ENCODE data around the gene ANXA2. TPM values are rescaled to one million over a fixed set of nuclear protein-coding genes. Genes with fewer than 3 reads are reported as not detected.

The ANXA2 gene
- total RNA-seq, 1 donor from 2014 or later = 730 TPM

DNA sequence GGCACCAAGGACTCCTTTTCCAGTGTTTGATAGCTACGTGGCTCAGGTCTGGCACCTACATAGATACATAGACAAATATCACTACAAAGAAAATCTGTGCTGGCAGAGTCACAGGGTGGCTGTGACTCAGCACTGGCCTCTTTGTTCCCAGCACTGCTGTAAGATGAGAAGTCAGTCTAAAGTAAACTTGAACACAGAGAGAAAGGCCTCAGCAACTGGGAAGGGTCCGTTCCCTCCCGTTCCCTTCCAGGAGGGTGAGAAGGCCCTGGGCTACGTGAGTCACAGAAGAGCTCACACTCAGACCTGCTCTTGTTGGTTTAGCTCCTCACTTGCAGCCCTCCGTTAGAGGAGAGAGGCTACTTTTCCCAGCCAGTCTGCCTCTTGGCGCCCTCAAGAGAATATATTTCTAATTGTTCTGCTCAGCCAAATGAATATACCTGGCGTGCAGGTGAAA is 23.1 kb downstream of the ANXA2 start:
- peak overlapping the region; percentile 90 to 96 for H3K27ac ChIP-seq
- intact Hi-C loops (cut with DNase I) = loop anchor here (1.0 to 2.0 kb wide), 2 partner anchors 14 to 23 kb away; partner anchors contain the start of gene ANXA2
- peak overlapping the region in 1 of 2 donors; percentile 40 for H3K4me3 ChIP-seq
- peak; percentile 57 to 93 for DNase-seq (ENCODE audit: low spot score in 2 of 2)
- H3K36me3 ChIP-seq = peaks cover 24 to 39% of the 10 kb centered on the region in 2 donors
- TF ChIP-seq, protein P1, sequence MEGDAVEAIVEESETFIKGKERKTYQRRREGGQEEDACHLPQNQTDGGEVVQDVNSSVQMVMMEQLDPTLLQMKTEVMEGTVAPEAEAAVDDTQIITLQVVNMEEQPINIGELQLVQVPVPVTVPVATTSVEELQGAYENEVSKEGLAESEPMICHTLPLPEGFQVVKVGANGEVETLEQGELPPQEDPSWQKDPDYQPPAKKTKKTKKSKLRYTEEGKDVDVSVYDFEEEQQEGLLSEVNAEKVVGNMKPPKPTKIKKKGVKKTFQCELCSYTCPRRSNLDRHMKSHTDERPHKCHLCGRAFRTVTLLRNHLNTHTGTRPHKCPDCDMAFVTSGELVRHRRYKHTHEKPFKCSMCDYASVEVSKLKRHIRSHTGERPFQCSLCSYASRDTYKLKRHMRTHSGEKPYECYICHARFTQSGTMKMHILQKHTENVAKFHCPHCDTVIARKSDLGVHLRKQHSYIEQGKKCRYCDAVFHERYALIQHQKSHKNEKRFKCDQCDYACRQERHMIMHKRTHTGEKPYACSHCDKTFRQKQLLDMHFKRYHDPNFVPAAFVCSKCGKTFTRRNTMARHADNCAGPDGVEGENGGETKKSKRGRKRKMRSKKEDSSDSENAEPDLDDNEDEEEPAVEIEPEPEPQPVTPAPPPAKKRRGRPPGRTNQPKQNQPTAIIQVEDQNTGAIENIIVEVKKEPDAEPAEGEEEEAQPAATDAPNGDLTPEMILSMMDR (IDR thresholded peaks at IDR 0.05) = no peak
- no peaks in the 10 kb centered on the region for H3K27me3 ChIP-seq
- H3K9me3 ChIP-seq = no peaks in the 10 kb centered on the region
- peaks cover 46 to 85% of the 10 kb centered on the region in 2 donors for H3K4me1 ChIP-seq

DNA sequence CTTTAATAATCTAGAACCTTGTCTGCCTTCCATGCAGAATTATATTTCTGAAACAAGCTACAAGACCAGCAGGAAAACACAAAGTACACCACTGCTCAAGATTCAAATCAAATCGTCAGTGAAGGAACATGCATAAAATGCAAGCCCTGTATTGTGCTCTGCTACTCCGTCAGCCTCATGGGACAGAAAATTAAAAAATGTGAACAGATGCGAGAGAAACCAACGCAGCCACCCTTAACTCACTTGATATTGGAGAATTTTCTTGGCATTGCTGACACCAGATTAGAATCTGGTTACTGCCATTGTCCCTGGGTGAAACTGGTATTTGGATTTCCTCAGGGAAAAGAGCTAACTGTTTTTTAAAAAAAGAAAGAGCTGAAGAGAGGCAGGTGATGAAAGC is 23.6 kb downstream of the ANXA2 start:
- Histone ChIP-seq H3K27me3 (no peaks in the 10 kb centered on the region), H3K9me3 (no peaks in the 10 kb centered on the region), H3K4me1 (peaks cover 49 to 86% of the 10 kb centered on the region in 2 donors), H3K4me3 (no peak overlapping the region), H3K27ac (peak overlapping the region; percentile 90 to 96), H3K36me3 (peaks cover 24 to 38% of the 10 kb centered on the region in 2 donors)
- DNase-seq (ENCODE audit: low spot score in 2 of 2) = no peak
- intact Hi-C loops (cut with DNase I) = loop anchor here (1.0 to 2.0 kb wide), 2 partner anchors 13 to 23 kb away; partner anchors contain the start of gene ANXA2
- TF ChIP-seq, protein P1 (IDR thresholded peaks at IDR 0.05) = no peak

- H3K4me3 ChIP-seq = no peak overlapping the region
These were observed 24.0 kb downstream of the ANXA2 start for GRCh38 chr15:60373745-60374144.

DNA sequence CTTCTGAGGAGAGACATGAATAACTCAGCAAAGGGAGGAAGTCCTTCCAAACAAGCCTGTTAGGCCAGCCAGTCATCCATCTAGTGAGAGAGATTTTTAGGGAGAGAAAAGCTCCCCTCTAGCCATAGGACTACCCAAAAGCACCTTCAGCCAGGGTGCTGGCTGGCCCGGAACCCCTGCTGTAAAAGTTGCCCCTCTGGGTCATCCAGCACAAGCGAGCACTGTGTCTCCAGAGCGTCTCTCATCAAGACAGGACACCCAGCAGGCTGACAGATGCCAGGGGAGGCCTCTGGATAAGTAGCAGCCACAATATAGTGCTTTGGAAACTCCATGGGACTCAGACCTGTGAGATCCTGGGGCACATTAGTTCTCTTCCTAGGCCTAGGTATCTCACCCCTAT is 24.5 kb downstream of the ANXA2 start:
- DNase-seq (ENCODE audit: low spot score in 2 of 2) = no peak
- Histone ChIP-seq H3K4me1 (peaks cover 53 to 86% of the 10 kb centered on the region in 2 donors), H3K9me3 (no peaks in the 10 kb centered on the region), H3K27me3 (no peaks in the 10 kb centered on the region), H3K4me3 (no peak overlapping the region), H3K27ac (peak overlapping the region; percentile 90 to 96), H3K36me3 (peaks cover 17 to 33% of the 10 kb centered on the region in 2 donors)
- intact Hi-C loops (cut with DNase I) = no loop called here
- TF ChIP-seq, protein P1 (IDR thresholded peaks at IDR 0.05) = no peak

More at GRCh38 chr15:60373745-60374144, 24.0 kb downstream of the ANXA2 start:
- H3K9me3 ChIP-seq = no peaks in the 10 kb centered on the region
- peak overlapping the region; percentile 90 to 96 for H3K27ac ChIP-seq
- peaks cover 20 to 35% of the 10 kb centered on the region in 2 donors for H3K36me3 ChIP-seq
- H3K4me1 ChIP-seq = peaks cover 53 to 87% of the 10 kb centered on the region in 2 donors
- TF ChIP-seq, protein P1 (IDR thresholded peaks at IDR 0.05) = no peak
- intact Hi-C loops (cut with DNase I) = loop anchor here (1.0 to 2.0 kb wide), 2 partner anchors 13 to 24 kb away; partner anchors contain the start of gene ANXA2
- no peak for DNase-seq (ENCODE audit: low spot score in 2 of 2)
- H3K27me3 ChIP-seq = no peaks in the 10 kb centered on the region

DNA sequence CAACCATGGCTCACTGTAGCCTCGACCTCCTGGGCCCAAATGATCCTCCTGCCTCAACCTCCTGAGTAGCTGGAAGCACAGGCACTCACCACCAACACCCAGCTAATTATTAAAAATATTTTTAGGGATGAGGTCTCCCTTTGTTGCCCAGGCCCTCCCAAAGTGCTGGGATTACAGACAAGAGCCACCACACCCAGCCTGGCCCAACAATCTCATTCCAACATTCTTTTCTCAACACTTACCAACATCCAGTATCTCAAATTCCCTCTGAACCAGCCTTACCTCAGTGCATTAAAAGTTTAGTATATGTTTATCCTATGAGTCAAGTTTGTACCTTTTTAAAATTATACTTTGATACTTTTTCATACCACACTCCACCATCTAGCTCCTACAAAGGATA is 25.0 kb downstream of the ANXA2 start:
- Histone ChIP-seq H3K4me3 (no peak overlapping the region), H3K27me3 (no peaks in the 10 kb centered on the region), H3K36me3 (peaks cover 14 to 33% of the 10 kb centered on the region in 2 donors), H3K9me3 (no peaks in the 10 kb centered on the region), H3K4me1 (peaks cover 53 to 84% of the 10 kb centered on the region in 2 donors), H3K27ac (peak overlapping the region; percentile 90 to 96)
- DNase-seq (ENCODE audit: low spot score in 2 of 2) = no peak
- intact Hi-C loops (cut with DNase I) = no loop called here
- TF ChIP-seq, protein P1 (IDR thresholded peaks at IDR 0.05) = no peak
